Lung (tissue), 12 donors: Measurements from ENCODE around the gene TTF2. TPM values are rescaled to one million over a fixed set of nuclear protein-coding genes. Genes with fewer than 3 reads are reported as not detected.

ENCODE experiments used
- ATAC-seq: fragments of 200-7000 bp; cut with Tn5 transposase; one replicate; pipeline ENCODE4 v1.9.1; 2020; ENCODE audit warnings: moderate number of reproducible peaks; ENCODE audit not compliant: insufficient read depth, low FRiP score
- DNase-seq, 3 donors: peaks; one replicate each; pipeline ENCODE4 v3.0.0-alpha.2; 2013 to 2017
- H3K27ac ChIP-seq, 2 donors: one replicate each; pipeline ENCODE4 v1.5.1; 2013; ENCODE audit warnings: mild to moderate bottlenecking in 2 of 2, moderate library complexity in 2 of 2, control low read depth in 1 of 2, inconsistent platforms in 1 of 2, low read depth in 1 of 2, low read length in 1 of 2
- H3K27me3 ChIP-seq, 3 donors: one replicate each; pipeline ENCODE4 v1.5.1; 2013; ENCODE audit warnings: low read length in 2 of 3; ENCODE audit not compliant: control insufficient read depth in 3 of 3, insufficient read depth in 3 of 3
- H3K36me3 ChIP-seq, 4 donors: one replicate each; pipeline ENCODE4 v1.5.1; 2013; ENCODE audit warnings: low read length in 4 of 4, mild to moderate bottlenecking in 1 of 4, moderate library complexity in 1 of 4; ENCODE audit not compliant: control insufficient read depth in 4 of 4, insufficient read depth in 4 of 4
- H3K4me1 ChIP-seq, 5 donors: one replicate each; pipeline ENCODE4 v1.5.1; 2013; ENCODE audit warnings: low read length in 5 of 5, mild to moderate bottlenecking in 2 of 5, moderate library complexity in 1 of 5; ENCODE audit not compliant: control insufficient read depth in 5 of 5, insufficient read depth in 5 of 5
- H3K4me3 ChIP-seq: one replicate; pipeline ENCODE4 v1.5.1; 2013; ENCODE audit warnings: mild to moderate bottlenecking, control low read depth, moderate library complexity
- H3K9ac ChIP-seq, 2 donors: one replicate each; pipeline ENCODE4 v1.5.1; 2013; ENCODE audit warnings: low read length in 2 of 2, control low read depth in 1 of 2; ENCODE audit not compliant: insufficient read depth in 1 of 2
- H3K9me3 ChIP-seq, 4 donors: one replicate each; pipeline ENCODE4 v1.5.1; 2013; ENCODE audit warnings: low read length in 3 of 4, mild to moderate bottlenecking in 1 of 4, moderate library complexity in 1 of 4; ENCODE audit not compliant: control insufficient read depth in 4 of 4, insufficient read depth in 3 of 4
- WGBS, 2 donors: extraction: QIAGEN DNeasy Blood & Tissue Kit; methylation state at CpG; one replicate each; pipeline ENCODE4 v1.1.7; 2013; 5-methylcytosine and 5-hydroxymethylcytosine counted together
- polyA plus RNA-seq, 2 donors: library from polyadenylated mRNA; stranded (reverse); fragments of 200-250 nt; gene quantifications; one replicate each; pipeline ENCODE4 v1.2.1, GENCODE V29; 2013
- total RNA-seq, 2 donors: library from RNA; depleted of rRNA in 1 of 2; stranded (reverse); fragments of >200 nt in 1 of 2; gene quantifications; one replicate each; pipeline ENCODE4 v1.2.1, GENCODE V29; 2014 to 2021
- TF ChIP-seq, protein P1 (sequence below): IDR thresholded peaks from 2 replicates; pipeline ENCODE4 v1.5.1; 2012; ENCODE audit warnings: mild to moderate bottlenecking; ENCODE audit errors: control extremely low read depth, extremely low read depth
- donor health status: control.
- donor health status: control.
- donor health status: Bipolar disorder and iron deficiency.
- donor health status: healthy.
- donor health status: DM: yes; HTN: yes; CAD: no.

The TTF2 gene
- total and polyA plus RNA-seq, 4 donors, result 3.9 to 21.0 (median 11.6) TPM

GRCh38 chr1:117146575-117147340, 86.6 kb downstream of the TTF2 start:
- DNase-seq (no peak), ATAC-seq (no peak)
- Histone ChIP-seq H3K9me3 (no peaks in the 10 kb centered on the region), H3K27me3 (no peaks in the 10 kb centered on the region), H3K36me3 (no peaks in the 10 kb centered on the region), H3K4me3 (no peak overlapping the region), H3K9ac (no peak overlapping the region), H3K4me1 (no peaks in the 10 kb centered on the region), H3K27ac (peak overlapping the region in 1 of 2 donors; percentile 22)
- 73 to 82% methylated on average over 8 of the region's 8 CpGs for WGBS, 2 donors
- TF ChIP-seq, protein P1, sequence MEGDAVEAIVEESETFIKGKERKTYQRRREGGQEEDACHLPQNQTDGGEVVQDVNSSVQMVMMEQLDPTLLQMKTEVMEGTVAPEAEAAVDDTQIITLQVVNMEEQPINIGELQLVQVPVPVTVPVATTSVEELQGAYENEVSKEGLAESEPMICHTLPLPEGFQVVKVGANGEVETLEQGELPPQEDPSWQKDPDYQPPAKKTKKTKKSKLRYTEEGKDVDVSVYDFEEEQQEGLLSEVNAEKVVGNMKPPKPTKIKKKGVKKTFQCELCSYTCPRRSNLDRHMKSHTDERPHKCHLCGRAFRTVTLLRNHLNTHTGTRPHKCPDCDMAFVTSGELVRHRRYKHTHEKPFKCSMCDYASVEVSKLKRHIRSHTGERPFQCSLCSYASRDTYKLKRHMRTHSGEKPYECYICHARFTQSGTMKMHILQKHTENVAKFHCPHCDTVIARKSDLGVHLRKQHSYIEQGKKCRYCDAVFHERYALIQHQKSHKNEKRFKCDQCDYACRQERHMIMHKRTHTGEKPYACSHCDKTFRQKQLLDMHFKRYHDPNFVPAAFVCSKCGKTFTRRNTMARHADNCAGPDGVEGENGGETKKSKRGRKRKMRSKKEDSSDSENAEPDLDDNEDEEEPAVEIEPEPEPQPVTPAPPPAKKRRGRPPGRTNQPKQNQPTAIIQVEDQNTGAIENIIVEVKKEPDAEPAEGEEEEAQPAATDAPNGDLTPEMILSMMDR, result no peak

GRCh38 chr1:117147341-117147831, 87.3 kb downstream of the TTF2 start:
- 65 to 76% methylated on average over 4 of the region's 4 CpGs for WGBS, 2 donors
- ATAC-seq, result no peak
- H3K4me1 ChIP-seq, result no peaks in the 10 kb centered on the region
- no peaks in the 10 kb centered on the region for H3K36me3 ChIP-seq
- no peaks in the 10 kb centered on the region for H3K9me3 ChIP-seq
- TF ChIP-seq, protein P1, result no peak
- H3K27me3 ChIP-seq, result no peaks in the 10 kb centered on the region
- H3K4me3 ChIP-seq, result no peak overlapping the region
- H3K9ac ChIP-seq, result no peak overlapping the region
- DNase-seq, result no peak
- H3K27ac ChIP-seq, result no peak overlapping the region

DNA sequence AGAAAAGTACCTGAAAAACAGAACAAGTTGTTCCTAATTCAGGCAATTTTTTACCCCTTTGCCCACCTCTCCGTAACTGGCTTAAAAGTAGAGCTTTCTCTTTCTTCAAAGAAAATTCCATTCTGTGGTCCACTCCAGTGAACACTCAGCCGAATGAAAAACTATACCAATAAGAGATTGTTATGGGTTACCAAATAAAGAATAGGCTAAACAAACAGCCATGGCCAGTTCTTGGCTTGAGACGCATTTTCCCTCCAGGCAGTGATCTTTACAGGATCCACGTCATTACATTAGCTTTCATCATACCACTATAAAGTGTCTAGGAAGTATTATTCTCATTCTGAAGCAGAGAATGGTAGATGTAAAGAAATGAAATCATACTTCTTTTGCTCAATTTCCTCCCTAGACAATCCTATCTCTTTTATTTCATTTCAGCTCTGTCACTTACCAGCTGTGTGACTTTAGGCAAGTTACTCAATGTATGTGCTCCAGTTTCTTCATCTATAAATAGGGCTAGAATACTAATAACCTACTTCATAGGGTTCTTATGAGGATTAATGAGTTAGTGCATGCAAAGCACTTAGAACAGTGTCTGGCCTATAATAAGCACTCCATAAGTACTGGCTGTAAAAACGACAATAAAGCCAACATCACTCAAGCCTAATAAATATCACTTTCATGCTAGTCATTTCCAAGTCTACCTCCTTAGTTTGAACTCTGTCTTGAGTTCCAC, 87.9 kb downstream of the TTF2 start:
- no peaks in the 10 kb centered on the region for H3K4me1 ChIP-seq
- ATAC-seq (no peak), DNase-seq (peak in 2 of 3 donors; percentile 18 to 32)
- whole genome bisulfite sequencing, 2 donors, result 62 to 79% methylated on average over 5 of the region's 5 CpGs
- H3K9me3 ChIP-seq, result no peaks in the 10 kb centered on the region
- H3K9ac ChIP-seq, result no peak overlapping the region
- no peaks in the 10 kb centered on the region for H3K36me3 ChIP-seq
- H3K27me3 ChIP-seq, result no peaks in the 10 kb centered on the region
- TF ChIP-seq, protein P1, result no peak
- no peak overlapping the region for H3K4me3 ChIP-seq
- H3K27ac ChIP-seq, result no peak overlapping the region
